ENCODE measurements around the gene TREML4. TPM values are rescaled to one million over a fixed set of nuclear protein-coding genes. Genes with fewer than 3 reads are reported as not detected.

The TREML4 gene
- total and polyA plus RNA-seq, 2 donors, result 0.25 TPM; not detected in 1

- Histone ChIP-seq H3K36me3 (ENCODE audit: control insufficient read depth in 2 of 2, insufficient read depth in 2 of 2, low read length in 1 of 2) (peaks cover 6% of the 10 kb centered on the region in 2 donors), H3K4me3 (ENCODE audit: low read length in 2 of 2) (no peak overlapping the region), H3K4me1 (ENCODE audit: control insufficient read depth in 2 of 2, insufficient read depth in 2 of 2, low read length in 2 of 2) (peaks cover 0 to 5% of the 10 kb centered on the region in 2 donors), H3K9me3 (ENCODE audit: control insufficient read depth in 2 of 2, insufficient read depth in 1 of 2, low read length in 1 of 2) (peaks cover 0 to 14% of the 10 kb centered on the region in 2 donors), H3K27me3 (ENCODE audit: control insufficient read depth in 2 of 2, insufficient read depth in 1 of 2, low read length in 1 of 2) (no peaks in the 10 kb centered on the region), H3K27ac (ENCODE audit: low read depth in 1 of 2, low read length in 1 of 2) (no peak overlapping the region)
- no peak for DNase-seq (ENCODE audit: low read depth in 6 of 9, low spot score in 9 of 9)
- 98% methylated on average over 2 of the region's 2 CpGs for WGBS
Measured at GRCh38 chr6:41189967-41190366, 38.2 kb upstream of the TREML4 start.

- Histone ChIP-seq H3K4me1 (ENCODE audit: control insufficient read depth in 2 of 2, insufficient read depth in 2 of 2, low read length in 2 of 2) (peaks cover 0 to 5% of the 10 kb centered on the region in 2 donors), H3K27me3 (ENCODE audit: control insufficient read depth in 2 of 2, insufficient read depth in 1 of 2, low read length in 1 of 2) (no peaks in the 10 kb centered on the region), H3K9me3 (ENCODE audit: control insufficient read depth in 2 of 2, insufficient read depth in 1 of 2, low read length in 1 of 2) (peaks cover 0 to 14% of the 10 kb centered on the region in 2 donors), H3K27ac (ENCODE audit: low read depth in 1 of 2, low read length in 1 of 2) (no peak overlapping the region), H3K4me3 (ENCODE audit: low read length in 2 of 2) (no peak overlapping the region), H3K36me3 (ENCODE audit: control insufficient read depth in 2 of 2, insufficient read depth in 2 of 2, low read length in 1 of 2) (peaks cover 6 to 12% of the 10 kb centered on the region in 2 donors)
- 96% methylated on average over 3 of the region's 3 CpGs for WGBS
- DNase-seq (ENCODE audit: low read depth in 6 of 9, low spot score in 9 of 9), result no peak
Measured at GRCh38 chr6:41190791-41191190, 37.4 kb upstream of the TREML4 start.

- no peaks in the 10 kb centered on the region for H3K4me1 ChIP-seq (ENCODE audit: control insufficient read depth in 2 of 2, insufficient read depth in 2 of 2, low read length in 2 of 2)
- WGBS, result 56% methylated on average over 6 of the region's 6 CpGs
- DNase-seq (ENCODE audit: low read depth in 6 of 9, low spot score in 9 of 9), result peak in 2 of 9 donors; percentile 17 to 25
Measured at GRCh38 chr6:41191569-41191968, 36.6 kb upstream of the TREML4 start.

GRCh38 chr6:41193171-41193734 is 34.9 kb upstream of the TREML4 start:
- no peak for DNase-seq (ENCODE audit: low read depth in 6 of 9, low spot score in 9 of 9)
- no peaks in the 10 kb centered on the region for H3K27me3 ChIP-seq (ENCODE audit: control insufficient read depth in 2 of 2, insufficient read depth in 1 of 2, low read length in 1 of 2)
- no peak overlapping the region for H3K4me3 ChIP-seq (ENCODE audit: low read length in 2 of 2)
- peaks cover 0 to 14% of the 10 kb centered on the region in 2 donors for H3K9me3 ChIP-seq (ENCODE audit: control insufficient read depth in 2 of 2, insufficient read depth in 1 of 2, low read length in 1 of 2)
- H3K4me1 ChIP-seq (ENCODE audit: control insufficient read depth in 2 of 2, insufficient read depth in 2 of 2, low read length in 2 of 2), result peaks cover 0 to 2% of the 10 kb centered on the region in 2 donors
- H3K27ac ChIP-seq (ENCODE audit: low read depth in 1 of 2, low read length in 1 of 2), result no peak overlapping the region
- H3K36me3 ChIP-seq (ENCODE audit: control insufficient read depth in 2 of 2, insufficient read depth in 2 of 2, low read length in 1 of 2), result peaks cover 6 to 14% of the 10 kb centered on the region in 2 donors
- whole genome bisulfite sequencing, result 96% methylated on average over 5 of the region's 5 CpGs

More at GRCh38 chr6:41191569-41191968, 36.6 kb upstream of the TREML4 start:
- H3K9me3 ChIP-seq (ENCODE audit: control insufficient read depth in 2 of 2, insufficient read depth in 1 of 2, low read length in 1 of 2), result peaks cover 0 to 14% of the 10 kb centered on the region in 2 donors
- H3K27ac ChIP-seq (ENCODE audit: low read depth in 1 of 2, low read length in 1 of 2), result no peak overlapping the region
- H3K27me3 ChIP-seq (ENCODE audit: control insufficient read depth in 2 of 2, insufficient read depth in 1 of 2, low read length in 1 of 2), result no peaks in the 10 kb centered on the region
- peaks cover 6 to 12% of the 10 kb centered on the region in 2 donors for H3K36me3 ChIP-seq (ENCODE audit: control insufficient read depth in 2 of 2, insufficient read depth in 2 of 2, low read length in 1 of 2)
- H3K4me3 ChIP-seq (ENCODE audit: low read length in 2 of 2), result no peak overlapping the region

- Histone ChIP-seq H3K4me1 (ENCODE audit: control insufficient read depth in 2 of 2, insufficient read depth in 2 of 2, low read length in 2 of 2) (peaks cover 0 to 4% of the 10 kb centered on the region in 2 donors), H3K27me3 (ENCODE audit: control insufficient read depth in 2 of 2, insufficient read depth in 1 of 2, low read length in 1 of 2) (no peaks in the 10 kb centered on the region), H3K9me3 (ENCODE audit: control insufficient read depth in 2 of 2, insufficient read depth in 1 of 2, low read length in 1 of 2) (peaks cover 0 to 14% of the 10 kb centered on the region in 2 donors), H3K36me3 (ENCODE audit: control insufficient read depth in 2 of 2, insufficient read depth in 2 of 2, low read length in 1 of 2) (peaks cover 6 to 14% of the 10 kb centered on the region in 2 donors), H3K4me3 (ENCODE audit: low read length in 2 of 2) (no peak overlapping the region), H3K27ac (ENCODE audit: low read depth in 1 of 2, low read length in 1 of 2) (no peak overlapping the region)
- 96% methylated on average over 5 of the region's 5 CpGs for WGBS
- DNase-seq (ENCODE audit: low read depth in 6 of 9, low spot score in 9 of 9), result no peak
Measured at GRCh38 chr6:41193884-41194283, 34.3 kb upstream of the TREML4 start.

- H3K27me3 ChIP-seq (ENCODE audit: control insufficient read depth in 2 of 2, insufficient read depth in 1 of 2, low read length in 1 of 2), result no peaks in the 10 kb centered on the region
- no peak overlapping the region for H3K27ac ChIP-seq (ENCODE audit: low read depth in 1 of 2, low read length in 1 of 2)
- no peak overlapping the region for H3K4me3 ChIP-seq (ENCODE audit: low read length in 2 of 2)
- H3K4me1 ChIP-seq (ENCODE audit: control insufficient read depth in 2 of 2, insufficient read depth in 2 of 2, low read length in 2 of 2), result peaks cover under 1 to 8% of the 10 kb centered on the region in 2 donors
- H3K36me3 ChIP-seq (ENCODE audit: control insufficient read depth in 2 of 2, insufficient read depth in 2 of 2, low read length in 1 of 2), result peaks cover 6 to 14% of the 10 kb centered on the region in 2 donors
- WGBS, result 98% methylated on average over 3 of the region's 3 CpGs
- no peak for DNase-seq (ENCODE audit: low read depth in 6 of 9, low spot score in 9 of 9)
- H3K9me3 ChIP-seq (ENCODE audit: control insufficient read depth in 2 of 2, insufficient read depth in 1 of 2, low read length in 1 of 2), result peaks cover 0 to 13% of the 10 kb centered on the region in 2 donors
Measured at GRCh38 chr6:41194386-41194785, 33.8 kb upstream of the TREML4 start.

GRCh38 chr6:41197234-41197633 is 30.9 kb upstream of the TREML4 start:
- Histone ChIP-seq H3K9me3 (ENCODE audit: control insufficient read depth in 2 of 2, insufficient read depth in 1 of 2, low read length in 1 of 2) (no peaks in the 10 kb centered on the region), H3K27ac (ENCODE audit: low read depth in 1 of 2, low read length in 1 of 2) (no peak overlapping the region), H3K27me3 (ENCODE audit: control insufficient read depth in 2 of 2, insufficient read depth in 1 of 2, low read length in 1 of 2) (no peaks in the 10 kb centered on the region), H3K4me3 (ENCODE audit: low read length in 2 of 2) (no peak overlapping the region), H3K4me1 (ENCODE audit: control insufficient read depth in 2 of 2, insufficient read depth in 2 of 2, low read length in 2 of 2) (peaks cover 25 to 36% of the 10 kb centered on the region in 2 donors), H3K36me3 (ENCODE audit: control insufficient read depth in 2 of 2, insufficient read depth in 2 of 2, low read length in 1 of 2) (peaks cover 6 to 14% of the 10 kb centered on the region in 2 donors)
- no peak for DNase-seq (ENCODE audit: low read depth in 6 of 9, low spot score in 9 of 9)
- 98% methylated on average over 3 of the region's 3 CpGs for WGBS

- no peak for DNase-seq (ENCODE audit: low read depth in 6 of 9, low spot score in 9 of 9)
- no peaks in the 10 kb centered on the region for H3K9me3 ChIP-seq (ENCODE audit: control insufficient read depth in 2 of 2, insufficient read depth in 1 of 2, low read length in 1 of 2)
- peaks cover 0 to 10% of the 10 kb centered on the region in 2 donors for H3K36me3 ChIP-seq (ENCODE audit: control insufficient read depth in 2 of 2, insufficient read depth in 2 of 2, low read length in 1 of 2)
- no peaks in the 10 kb centered on the region for H3K27me3 ChIP-seq (ENCODE audit: control insufficient read depth in 2 of 2, insufficient read depth in 1 of 2, low read length in 1 of 2)
- WGBS, result 66% methylated on average over 1 of the region's 1 CpG
- H3K4me3 ChIP-seq (ENCODE audit: low read length in 2 of 2), result peak overlapping the region; percentile 3 to 21
- H3K4me1 ChIP-seq (ENCODE audit: control insufficient read depth in 2 of 2, insufficient read depth in 2 of 2, low read length in 2 of 2), result peaks cover 25 to 44% of the 10 kb centered on the region in 2 donors
- peak overlapping the region; percentile 92 to 99 for H3K27ac ChIP-seq (ENCODE audit: low read depth in 1 of 2, low read length in 1 of 2)
Measured at GRCh38 chr6:41199552-41200246, 28.4 kb upstream of the TREML4 start.

- no peaks in the 10 kb centered on the region for H3K27me3 ChIP-seq (ENCODE audit: control insufficient read depth in 2 of 2, insufficient read depth in 1 of 2, low read length in 1 of 2)
- peak overlapping the region; percentile 92 to 99 for H3K27ac ChIP-seq (ENCODE audit: low read depth in 1 of 2, low read length in 1 of 2)
- peaks cover 25 to 44% of the 10 kb centered on the region in 2 donors for H3K4me1 ChIP-seq (ENCODE audit: control insufficient read depth in 2 of 2, insufficient read depth in 2 of 2, low read length in 2 of 2)
- H3K4me3 ChIP-seq (ENCODE audit: low read length in 2 of 2), result peak overlapping the region; percentile 21 to 34
- DNase-seq (ENCODE audit: low read depth in 6 of 9, low spot score in 9 of 9), result peak; percentile 54 to 85 (median 67)
- no peaks in the 10 kb centered on the region for H3K9me3 ChIP-seq (ENCODE audit: control insufficient read depth in 2 of 2, insufficient read depth in 1 of 2, low read length in 1 of 2)
- peaks cover 0 to 3% of the 10 kb centered on the region in 2 donors for H3K36me3 ChIP-seq (ENCODE audit: control insufficient read depth in 2 of 2, insufficient read depth in 2 of 2, low read length in 1 of 2)
- WGBS, result 4% methylated on average over 2 of the region's 2 CpGs
Measured at GRCh38 chr6:41200296-41200900, 27.8 kb upstream of the TREML4 start.
